SK-N-SH treated with all-trans-retinoic acid at 6 μM for 48 hours (cell line): ENCODE data around the gene OPRL1.

ENCODE experiments used
- ARNTL ChIP-seq: fragments of 450-650 bp; formaldehyde crosslinking; IDR thresholded peaks from 2 replicates; pipeline ENCODE4 v1.5.0; 2020; ENCODE audit warnings: low read depth, mild to moderate bottlenecking, moderate library complexity, borderline replicate concordance
- ZNF565 ChIP-seq: fragments of 450-650 bp; formaldehyde crosslinking; conservative IDR thresholded peaks from 2 replicates; pipeline ENCODE4 v1.5.0; 2020; ENCODE audit warnings: low read depth, mild to moderate bottlenecking, moderate library complexity
- TF ChIP-seq, protein P1 (sequence below): fragments of 250-450 bp; sonication (Bioruptor Pico); IDR thresholded peaks from 2 replicates; pipeline ENCODE4 v1.8.0; 2020; ENCODE audit warnings: mild to moderate bottlenecking, moderate library complexity, borderline replicate concordance

GRCh38 chr20:64064145-64064698, 15.7 kb upstream of the OPRL1 start:
- TF ChIP-seq ARNTL: no peak
- TF ChIP-seq ZNF565 (CRISPR knock-in tag): no peak
- TF ChIP-seq, protein P1, sequence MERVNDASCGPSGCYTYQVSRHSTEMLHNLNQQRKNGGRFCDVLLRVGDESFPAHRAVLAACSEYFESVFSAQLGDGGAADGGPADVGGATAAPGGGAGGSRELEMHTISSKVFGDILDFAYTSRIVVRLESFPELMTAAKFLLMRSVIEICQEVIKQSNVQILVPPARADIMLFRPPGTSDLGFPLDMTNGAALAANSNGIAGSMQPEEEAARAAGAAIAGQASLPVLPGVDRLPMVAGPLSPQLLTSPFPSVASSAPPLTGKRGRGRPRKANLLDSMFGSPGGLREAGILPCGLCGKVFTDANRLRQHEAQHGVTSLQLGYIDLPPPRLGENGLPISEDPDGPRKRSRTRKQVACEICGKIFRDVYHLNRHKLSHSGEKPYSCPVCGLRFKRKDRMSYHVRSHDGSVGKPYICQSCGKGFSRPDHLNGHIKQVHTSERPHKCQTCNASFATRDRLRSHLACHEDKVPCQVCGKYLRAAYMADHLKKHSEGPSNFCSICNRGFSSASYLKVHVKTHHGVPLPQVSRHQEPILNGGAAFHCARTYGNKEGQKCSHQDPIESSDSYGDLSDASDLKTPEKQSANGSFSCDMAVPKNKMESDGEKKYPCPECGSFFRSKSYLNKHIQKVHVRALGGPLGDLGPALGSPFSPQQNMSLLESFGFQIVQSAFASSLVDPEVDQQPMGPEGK: no peak
